MG63 (cell line): ENCODE results near the gene AMPH. TPM values are rescaled to one million over a fixed set of nuclear protein-coding genes. Genes with fewer than 3 reads are reported as not detected.

Experiments
- DNase-seq: peaks from one replicate; pipeline ENCODE4 v3.0.0-alpha.2; 2020
- H3K27me3 ChIP-seq: fragments of 250-450 bp; sonication (Bioruptor Pico); 2 replicates; pipeline ENCODE4 v1.5.1; 2020; ENCODE audit warnings: mild to moderate bottlenecking, moderate library complexity
- H3K36me3 ChIP-seq: fragments of 250-450 bp; sonication (Bioruptor Pico); 2 replicates; pipeline ENCODE4 v1.5.1; 2020; ENCODE audit warnings: mild to moderate bottlenecking, moderate library complexity
- H3K4me3 ChIP-seq: fragments of 250-450 bp; sonication (Bioruptor Pico); 2 replicates; pipeline ENCODE4 v1.5.1; 2020; ENCODE audit warnings: mild to moderate bottlenecking, moderate library complexity
- H3K9me3 ChIP-seq: fragments of 250-450 bp; sonication (Bioruptor Pico); 2 replicates; pipeline ENCODE4 v1.5.1; 2020; ENCODE audit warnings: mild to moderate bottlenecking, moderate library complexity
- total RNA-seq: library from RNA; depleted of rRNA; stranded (reverse); fragments of >200 nt; shearing (Covaris generic); gene quantifications from 2 replicates; pipeline ENCODE4 v1.2.3, GENCODE V29; 2014; ENCODE audit warnings: low replicate concordance

AMPH gene
- total RNA-seq, 1 experiment from 2014 or later, result 1.6 TPM

GRCh38 chr7:38518541-38518940, 112.6 kb downstream of the AMPH start:
- no peaks in the 10 kb centered on the region for H3K27me3 ChIP-seq
- no peak overlapping the region for H3K4me3 ChIP-seq
- H3K36me3 ChIP-seq, result no peaks in the 10 kb centered on the region
- no peaks in the 10 kb centered on the region for H3K9me3 ChIP-seq
- no peak for DNase-seq

GRCh38 chr7:38512704-38513103, 118.5 kb downstream of the AMPH start:
- no peaks in the 10 kb centered on the region for H3K9me3 ChIP-seq
- no peak overlapping the region for H3K4me3 ChIP-seq
- H3K36me3 ChIP-seq, result no peaks in the 10 kb centered on the region
- H3K27me3 ChIP-seq, result no peaks in the 10 kb centered on the region
- no peak for DNase-seq

GRCh38 chr7:38512291-38512690, 118.9 kb downstream of the AMPH start:
- Histone ChIP-seq H3K27me3 (no peaks in the 10 kb centered on the region), H3K36me3 (no peaks in the 10 kb centered on the region), H3K9me3 (no peaks in the 10 kb centered on the region), H3K4me3 (no peak overlapping the region)
- DNase-seq, result no peak

DNA sequence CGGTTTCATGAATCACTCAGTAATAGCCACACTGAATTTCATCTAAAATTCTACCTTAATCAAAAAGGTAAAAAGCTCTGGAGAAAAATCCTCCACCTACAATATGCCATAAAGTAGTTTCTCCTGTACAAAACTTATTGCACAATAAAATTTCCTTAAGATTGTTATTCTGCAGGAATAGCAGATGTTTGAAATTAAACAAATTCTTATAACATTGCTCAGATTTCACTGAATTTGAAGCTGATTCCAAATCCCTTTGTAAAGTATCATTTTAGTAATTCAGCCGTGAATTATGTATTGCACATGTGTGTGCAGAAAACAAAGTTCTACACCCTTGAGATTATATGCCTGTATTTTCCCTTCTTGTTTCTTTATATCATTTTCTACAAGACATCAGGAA, 123.8 kb downstream of the AMPH start:
- H3K4me3 ChIP-seq, result no peak overlapping the region
- no peak for DNase-seq
- no peaks in the 10 kb centered on the region for H3K9me3 ChIP-seq
- H3K27me3 ChIP-seq, result no peaks in the 10 kb centered on the region
- no peaks in the 10 kb centered on the region for H3K36me3 ChIP-seq

DNA sequence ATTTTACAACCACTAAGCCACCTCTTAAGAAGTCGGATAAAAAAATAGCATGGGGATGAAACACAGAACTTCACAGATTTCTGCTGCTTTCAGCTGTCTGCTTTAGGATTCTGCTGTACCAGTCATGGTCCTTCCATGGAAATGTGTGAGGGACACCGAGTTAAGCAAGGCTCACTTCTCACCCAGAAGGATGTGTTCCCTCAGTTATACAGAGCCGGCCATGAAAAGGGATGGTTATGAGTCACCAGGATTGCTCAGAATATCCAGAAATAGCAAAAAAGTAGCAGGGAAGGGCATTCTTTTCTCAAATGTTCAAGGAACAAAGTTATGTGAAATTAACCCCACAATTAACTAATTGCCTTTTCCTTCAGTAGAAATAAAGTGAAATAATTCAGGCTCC, 124.4 kb downstream of the AMPH start:
- Histone ChIP-seq H3K9me3 (no peaks in the 10 kb centered on the region), H3K36me3 (no peaks in the 10 kb centered on the region), H3K27me3 (no peaks in the 10 kb centered on the region), H3K4me3 (no peak overlapping the region)
- DNase-seq, result peak; percentile 4

- DNase-seq, result no peak
- Histone ChIP-seq H3K4me3 (no peak overlapping the region), H3K27me3 (no peaks in the 10 kb centered on the region), H3K9me3 (no peaks in the 10 kb centered on the region), H3K36me3 (no peaks in the 10 kb centered on the region)
Measured at GRCh38 chr7:38506004-38506403, 125.2 kb downstream of the AMPH start.

DNA sequence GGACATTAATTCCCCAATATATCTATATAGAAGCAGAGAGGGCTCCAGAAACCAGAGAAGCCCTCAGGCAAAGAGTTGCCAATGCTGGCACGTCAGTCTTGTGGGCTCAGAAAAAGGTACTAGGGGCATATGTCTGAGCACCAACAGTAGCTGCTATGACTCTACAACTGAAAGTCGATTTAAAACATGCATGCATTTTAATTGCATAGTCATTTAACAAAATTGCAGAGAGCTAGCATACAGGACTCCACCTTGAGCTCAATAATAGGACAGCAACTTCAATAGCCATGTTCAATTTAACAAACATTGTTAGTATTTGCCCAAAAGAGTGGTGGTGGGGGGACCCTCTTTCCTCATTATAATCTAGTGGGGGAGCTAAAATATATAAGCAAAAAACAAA, 126.5 kb downstream of the AMPH start:
- Histone ChIP-seq H3K27me3 (no peaks in the 10 kb centered on the region), H3K4me3 (no peak overlapping the region), H3K9me3 (no peaks in the 10 kb centered on the region), H3K36me3 (no peaks in the 10 kb centered on the region)
- no peak for DNase-seq

DNA sequence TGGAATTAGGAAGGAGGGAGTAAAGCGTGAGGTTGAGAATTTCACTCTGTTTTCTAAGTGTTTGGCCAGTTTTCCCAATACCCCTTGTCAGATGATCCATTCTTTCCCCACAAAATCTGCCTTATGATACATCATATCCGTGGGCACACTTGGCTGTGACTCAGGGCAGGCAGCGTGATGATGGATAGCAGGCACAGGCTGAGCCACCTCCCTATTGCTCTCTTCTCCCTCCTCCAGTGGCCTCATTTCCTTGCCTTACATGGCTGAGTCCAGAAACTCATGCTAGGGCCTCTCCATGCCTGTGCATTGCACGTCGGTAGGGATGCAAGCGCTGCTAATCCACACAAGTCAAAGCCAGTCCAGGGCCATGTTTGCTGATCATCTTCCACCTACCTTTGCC, 128.3 kb downstream of the AMPH start:
- no peaks in the 10 kb centered on the region for H3K36me3 ChIP-seq
- no peaks in the 10 kb centered on the region for H3K27me3 ChIP-seq
- H3K9me3 ChIP-seq, result no peaks in the 10 kb centered on the region
- no peak for DNase-seq
- no peak overlapping the region for H3K4me3 ChIP-seq

DNA sequence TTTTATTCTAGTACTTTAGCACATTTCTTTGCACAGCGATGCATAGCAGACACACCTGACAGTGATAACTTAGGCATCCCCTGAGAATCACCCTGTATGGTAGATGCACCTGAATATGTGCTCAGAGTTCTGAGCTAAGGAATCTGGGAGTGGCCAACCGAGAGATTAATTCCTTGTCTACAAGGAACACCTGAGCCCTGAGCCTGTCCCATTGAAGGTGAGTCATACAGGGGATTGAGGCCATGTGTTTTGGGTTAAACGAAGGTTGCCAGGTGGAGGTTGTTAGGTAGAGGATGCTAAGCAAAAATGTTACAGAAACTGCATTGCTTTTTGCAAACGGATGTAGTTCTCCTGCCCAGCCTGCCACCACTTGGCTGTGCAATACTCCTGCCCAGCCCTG, 128.9 kb downstream of the AMPH start:
- Histone ChIP-seq H3K4me3 (no peak overlapping the region), H3K36me3 (no peaks in the 10 kb centered on the region), H3K27me3 (no peaks in the 10 kb centered on the region), H3K9me3 (no peaks in the 10 kb centered on the region)
- DNase-seq, result no peak

DNA sequence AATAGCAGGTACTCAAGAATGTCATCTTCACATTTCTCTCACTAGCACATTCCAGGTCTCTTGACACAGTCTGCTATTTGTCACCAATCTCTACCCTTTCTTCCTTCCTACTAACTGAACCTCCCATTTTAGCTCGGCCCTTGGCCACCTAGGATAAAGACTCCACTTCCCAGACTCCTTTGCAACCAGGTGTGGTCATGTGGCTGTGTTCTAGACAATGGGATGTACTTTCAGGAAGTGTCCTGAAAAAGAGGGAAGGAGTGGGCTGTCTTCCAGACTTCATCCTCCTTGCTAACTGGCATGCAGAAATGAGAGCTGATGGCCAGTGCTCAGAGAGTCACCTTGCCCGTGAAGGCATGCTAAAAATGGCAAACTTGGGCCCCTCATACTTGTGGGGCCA, 139.2 kb downstream of the AMPH start:
- no peaks in the 10 kb centered on the region for H3K9me3 ChIP-seq
- no peaks in the 10 kb centered on the region for H3K36me3 ChIP-seq
- DNase-seq, result no peak
- H3K27me3 ChIP-seq, result no peaks in the 10 kb centered on the region
- no peak overlapping the region for H3K4me3 ChIP-seq

DNA sequence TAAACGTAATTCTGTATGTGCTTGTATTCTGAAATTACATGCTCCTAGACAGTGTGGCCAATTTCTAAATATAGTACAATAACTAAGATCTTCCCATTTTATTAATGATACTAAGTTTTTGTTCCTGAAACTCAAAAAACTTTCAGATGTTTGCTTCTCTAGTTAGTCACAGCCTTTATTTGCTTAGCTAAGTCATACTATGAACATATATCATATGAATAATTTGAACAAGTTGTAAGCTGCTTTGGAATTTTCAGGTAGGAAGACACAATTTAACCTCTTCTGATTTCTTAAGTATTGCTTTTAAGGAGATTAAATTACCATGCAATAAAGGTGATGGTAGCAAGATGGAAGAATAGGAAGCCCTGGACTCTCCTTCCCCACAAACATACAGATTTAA, 148.7 kb downstream of the AMPH start:
- Histone ChIP-seq H3K4me3 (no peak overlapping the region), H3K9me3 (no peaks in the 10 kb centered on the region), H3K27me3 (no peaks in the 10 kb centered on the region), H3K36me3 (no peaks in the 10 kb centered on the region)
- DNase-seq, result no peak

GRCh38 chr7:38481401-38481800, 149.8 kb downstream of the AMPH start:
- Histone ChIP-seq H3K9me3 (no peaks in the 10 kb centered on the region), H3K27me3 (no peaks in the 10 kb centered on the region), H3K4me3 (no peak overlapping the region), H3K36me3 (no peaks in the 10 kb centered on the region)
- DNase-seq, result no peak

DNA sequence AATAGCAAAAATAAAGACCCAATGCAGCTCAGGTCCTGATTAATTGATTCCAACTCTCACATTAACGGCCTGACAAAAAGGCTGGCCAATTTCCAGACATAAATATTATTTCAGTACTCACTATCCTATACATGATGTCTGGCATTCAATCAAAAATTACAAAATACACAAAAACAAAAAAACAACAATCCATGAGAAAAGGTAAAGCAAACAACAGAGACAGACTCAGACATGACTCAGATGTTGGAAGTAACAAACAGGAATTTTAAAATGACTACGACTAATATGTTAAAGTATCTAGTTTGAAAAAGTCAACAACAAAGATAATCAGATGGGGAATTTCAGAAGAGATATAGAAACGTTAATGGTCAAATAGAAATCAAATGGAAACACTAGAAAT, 152.8 kb downstream of the AMPH start:
- no peaks in the 10 kb centered on the region for H3K9me3 ChIP-seq
- DNase-seq, result no peak
- no peaks in the 10 kb centered on the region for H3K36me3 ChIP-seq
- no peak overlapping the region for H3K4me3 ChIP-seq
- H3K27me3 ChIP-seq, result no peaks in the 10 kb centered on the region

- H3K36me3 ChIP-seq, result no peaks in the 10 kb centered on the region
- no peak for DNase-seq
- H3K4me3 ChIP-seq, result no peak overlapping the region
- no peaks in the 10 kb centered on the region for H3K9me3 ChIP-seq
- H3K27me3 ChIP-seq, result no peaks in the 10 kb centered on the region
Measured at GRCh38 chr7:38477333-38477732, 153.8 kb downstream of the AMPH start.

GRCh38 chr7:38476764-38477163, 154.4 kb downstream of the AMPH start:
- Histone ChIP-seq H3K9me3 (no peaks in the 10 kb centered on the region), H3K4me3 (no peak overlapping the region), H3K27me3 (no peaks in the 10 kb centered on the region), H3K36me3 (no peaks in the 10 kb centered on the region)
- DNase-seq, result peak; percentile 9

DNA sequence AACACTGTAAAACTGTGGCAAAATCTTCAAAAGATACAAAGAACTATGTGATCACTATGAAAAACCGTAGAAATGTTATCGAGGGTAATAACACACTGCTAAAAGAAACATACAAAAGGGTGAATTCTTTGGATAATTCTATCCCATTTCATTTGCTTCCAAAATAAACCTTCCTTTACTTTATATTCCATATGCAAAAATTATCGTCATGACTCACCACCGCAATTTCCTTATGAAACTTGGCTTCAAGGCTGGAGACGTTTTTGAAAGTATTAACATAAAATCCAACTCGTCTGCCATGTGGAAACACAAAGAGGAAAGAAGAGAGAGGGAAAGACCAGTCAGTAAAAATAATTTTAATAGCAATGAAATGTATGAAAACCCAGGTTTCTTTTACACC, 165.2 kb downstream of the AMPH start:
- H3K4me3 ChIP-seq, result no peak overlapping the region
- H3K9me3 ChIP-seq, result no peaks in the 10 kb centered on the region
- H3K36me3 ChIP-seq, result no peaks in the 10 kb centered on the region
- DNase-seq, result peak; percentile 35
- no peaks in the 10 kb centered on the region for H3K27me3 ChIP-seq

DNA sequence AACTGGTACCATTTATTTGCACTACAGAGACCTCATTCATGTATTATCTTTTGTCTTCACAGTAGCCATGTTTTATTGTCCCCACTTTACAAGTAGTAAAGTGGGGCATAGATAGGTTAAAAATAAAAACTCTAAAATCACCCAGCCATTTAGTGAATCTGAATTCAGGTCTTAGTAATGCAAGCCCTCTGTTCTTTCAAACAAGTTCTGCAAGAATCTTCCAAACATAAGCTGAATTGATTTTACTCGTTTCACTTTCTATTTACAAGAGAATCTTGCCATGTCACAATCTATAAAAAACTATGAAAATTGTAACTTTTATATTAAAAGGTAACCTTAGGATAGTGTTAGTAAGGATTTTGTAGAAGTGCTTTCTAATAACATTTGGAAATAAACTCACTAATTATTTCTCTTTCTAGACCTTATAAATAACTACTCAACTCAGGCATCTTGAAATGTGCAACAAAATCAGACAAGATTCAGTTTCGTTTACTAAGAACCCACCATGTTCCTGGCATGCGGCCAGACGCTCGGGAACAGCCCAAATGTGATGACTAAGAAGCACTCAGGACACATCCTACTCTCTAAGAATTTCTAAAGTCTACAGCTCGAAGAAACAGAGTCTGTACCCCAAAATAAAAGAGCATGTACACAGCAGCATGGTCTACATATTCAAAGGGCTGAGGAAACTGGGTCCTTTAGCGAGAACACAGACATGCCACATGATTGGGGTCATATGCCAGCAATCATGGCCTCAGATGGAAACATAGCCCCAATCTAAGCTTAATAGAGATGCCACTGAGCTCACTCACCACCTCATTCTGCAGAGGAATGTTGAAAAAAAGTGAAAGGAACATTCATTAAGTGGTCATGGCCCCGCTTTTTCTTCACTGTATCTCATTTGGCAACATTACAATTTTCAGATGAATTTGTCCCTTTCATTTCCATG, 167.6 kb downstream of the AMPH start:
- H3K36me3 ChIP-seq, result no peaks in the 10 kb centered on the region
- DNase-seq, result peak; percentile 80
- 0 out of 2 replicates have a peak, but pooled peaks cover 3% of the 10 kb centered on the region for H3K27me3 ChIP-seq
- H3K4me3 ChIP-seq, result no peak overlapping the region
- peaks cover 2% of the 10 kb centered on the region; the same call in 1 of the 2 replicates for H3K9me3 ChIP-seq

DNA sequence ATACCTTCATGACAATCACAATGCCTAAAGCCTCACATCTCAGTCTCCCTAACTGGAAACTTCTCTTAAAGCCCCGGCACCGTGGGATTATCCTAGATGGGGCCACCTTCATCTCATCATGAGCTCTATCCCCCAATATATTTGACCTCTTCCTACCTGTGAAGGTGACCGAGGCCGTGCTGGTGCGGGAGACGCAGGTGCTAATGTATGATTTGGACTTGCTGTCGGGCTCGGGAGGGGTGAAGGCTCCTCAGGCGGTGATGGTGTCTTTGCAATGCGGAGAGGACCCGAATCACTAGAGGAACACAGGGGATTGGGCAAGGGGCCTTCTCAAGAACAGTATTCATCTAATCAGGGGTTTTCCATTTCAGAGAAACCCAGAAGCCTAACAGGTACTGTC, 168.4 kb downstream of the AMPH start:
- Histone ChIP-seq H3K4me3 (no peak overlapping the region), H3K36me3 (no peaks in the 10 kb centered on the region), H3K27me3 (0 out of 2 replicates have a peak, but pooled peaks cover 3% of the 10 kb centered on the region), H3K9me3 (peaks cover 2% of the 10 kb centered on the region; the same call in 1 of the 2 replicates)
- DNase-seq, result no peak
